HepG2 (cell line): ENCODE results near the gene FBP1. TPM values are rescaled to one million over a fixed set of nuclear protein-coding genes. Genes with fewer than 3 reads are reported as not detected.
A peak's percentile ranks its signal among the peaks of the same experiment; 100 is the strongest.

Experiments
- ATAC-seq: fragments of 200-7000 bp; cut with Tn5 transposase; 3 replicates; pipeline ENCODE4 v1.9.1; 2020; ENCODE audit warnings: mild to moderate bottlenecking, moderate library complexity
- BruUV-seq: library from RNA; stranded (reverse); fragments of 400-500 nt; replicated peaks from 2 replicates; lab custom pipeline; 2021; lab: Mats Ljungman, UMichigan
- CTCF ChIA-PET: fragments of 300-600 bp; formaldehyde crosslinking; extraction: SDS; loops from one replicate; lab custom pipeline; 2021; ENCODE audit warnings: low total read pairs, inconsistent platforms, low intra/inter-chr PET ratio; lab: Yijun Ruan, JAX
- POLR2A ChIA-PET: fragments of 350-600 bp; sonication (Branson Sonifier 250); formaldehyde crosslinking; loops from one replicate; lab custom pipeline; 2020; ENCODE audit warnings: antibody characterized with exemption, inconsistent platforms; lab: Yijun Ruan, JAX
- DNase-seq: peaks from one replicate; pipeline ENCODE4 v3.0.0-alpha.2; 2015; ENCODE audit warnings: low spot score
- FAIRE-seq: peaks from 3 replicates; lab custom pipeline; 2011; peaks lifted over from hg19 to GRCh38; lab: Jason Lieb, UNC
- H2AFZ ChIP-seq: one replicate; pipeline ENCODE4 v1.6.1; 2011; ENCODE audit warnings: low read length, inconsistent platforms
- H3K27ac ChIP-seq: fragments of 300-600 bp; 3 replicates; pipeline ENCODE4 v1.8.0; 2011; ENCODE audit warnings: mixed run types, mild to moderate bottlenecking, mixed read lengths, low read length, inconsistent platforms; ENCODE audit not compliant: insufficient read depth; ENCODE audit errors: extremely low read length
- H3K27me3 ChIP-seq, 2 experiments: fragments of 200-600 bp in 1 of 2; 2 replicates in 1 of 2; 3 replicates in 1 of 2; pipeline versions ENCODE4 v1.6.0 to v1.8.0; 2011; ENCODE audit warnings: low read length in 2 of 2, mild to moderate bottlenecking in 2 of 2, moderate library complexity in 2 of 2, inconsistent platforms in 1 of 2; ENCODE audit not compliant: insufficient read depth in 2 of 2, control insufficient read depth in 1 of 2
- H3K36me3 ChIP-seq, 2 experiments: fragments of 200-600 bp in 1 of 2; replicated peaks in 1 of 2; 2 replicates in 1 of 2; 3 replicates in 1 of 2; pipeline versions ENCODE4 v1.5.1 to v1.8.0; 2011; ENCODE audit warnings: low read length in 2 of 2, inconsistent platforms in 1 of 2; ENCODE audit not compliant: insufficient read depth in 2 of 2, control insufficient read depth in 1 of 2
- H3K4me1 ChIP-seq: 2 replicates; pipeline ENCODE4 v1.5.1; 2012; ENCODE audit warnings: low read length, inconsistent platforms; ENCODE audit not compliant: insufficient read depth
- H3K4me2 ChIP-seq: 2 replicates; pipeline ENCODE4 v1.6.0; 2011; ENCODE audit warnings: low read depth, low read length, inconsistent platforms
- H3K4me3 ChIP-seq, 3 experiments: fragments of 200-600 bp in 1 of 3; sonication (generic), shearing (Covaris generic) in 1 of 3; replicated peaks in 1 of 3; 2 replicates each; pipeline ENCODE4 v1.5.1; 2011 to 2016; ENCODE audit warnings: low read length in 3 of 3, inconsistent platforms in 2 of 3, low read depth in 2 of 3, mild to moderate bottlenecking in 2 of 3, control low read depth in 1 of 3, mixed read lengths in 1 of 3; ENCODE audit not compliant: insufficient read depth in 1 of 3
- H3K79me2 ChIP-seq: one replicate; pipeline ENCODE4 v1.6.1; 2011; ENCODE audit warnings: low read length, inconsistent platforms; ENCODE audit not compliant: insufficient read depth
- H3K9ac ChIP-seq: 2 replicates; pipeline ENCODE4 v1.6.0; 2011; ENCODE audit warnings: mild to moderate bottlenecking, low read depth, low read length, inconsistent platforms; ENCODE audit not compliant: insufficient read depth
- H3K9me3 ChIP-seq: 2 replicates; pipeline ENCODE4 v1.5.1; 2012; ENCODE audit warnings: mild to moderate bottlenecking, low read length
- H4K20me1 ChIP-seq: 2 replicates; pipeline ENCODE4 v1.6.0; 2011; ENCODE audit warnings: inconsistent platforms, mild to moderate bottlenecking, low read length, moderate library complexity; ENCODE audit not compliant: insufficient read depth
- ATF4 ChIP-seq, 2 experiments: fragments of 450-650 bp in 1 of 2; sonication (generic) in 1 of 2; formaldehyde crosslinking; IDR thresholded peaks; 2 replicates each; pipeline versions ENCODE4 v1.5.0 to v1.8.0; 2020 to 2022; ENCODE audit warnings: mild to moderate bottlenecking in 1 of 2, missing genetic modification reagents in 1 of 2
- ELF3 ChIP-seq: IDR thresholded peaks from 2 replicates; pipeline ENCODE4 v1.6.1; 2016; ENCODE audit warnings: missing genetic modification reagents, missing compliant biosample characterization
- GATA4 ChIP-seq: sonication (generic); IDR thresholded peaks from 2 replicates; pipeline ENCODE4 v1.6.1; 2016; ENCODE audit warnings: antibody characterized with exemption, low read depth, borderline replicate concordance
- GATAD2A ChIP-seq: IDR thresholded peaks from 2 replicates; pipeline ENCODE4 v1.6.1; 2016
- HMGXB4 ChIP-seq, 2 experiments: sonication (generic) in 1 of 2; formaldehyde crosslinking in 1 of 2; IDR thresholded peaks; 2 replicates each; pipeline versions ENCODE4 v1.4.0 to v1.6.1; 2018 to 2020; ENCODE audit warnings: missing genetic modification reagents in 2 of 2, borderline replicate concordance in 1 of 2, low read depth in 1 of 2, mild to moderate bottlenecking in 1 of 2, missing biosample characterization in 1 of 2
- KAT8 ChIP-seq: IDR thresholded peaks from 2 replicates; pipeline ENCODE4 v1.6.1; 2016; ENCODE audit warnings: missing genetic modification reagents, missing compliant biosample characterization
- KLF16 ChIP-seq, 2 experiments: sonication (generic) in 1 of 2; formaldehyde crosslinking in 1 of 2; IDR thresholded peaks; 2 replicates each; pipeline versions ENCODE4 v1.6.1 to v1.8.0; 2016 to 2023; ENCODE audit warnings: missing genetic modification reagents in 2 of 2, missing compliant biosample characterization in 1 of 2
- REXO4 ChIP-seq: sonication (generic); formaldehyde crosslinking; IDR thresholded peaks from 2 replicates; pipeline ENCODE4 v1.8.0; 2022; ENCODE audit warnings: missing genetic modification reagents, mild to moderate bottlenecking, borderline replicate concordance
- TFAP4 ChIP-seq: sonication (generic); IDR thresholded peaks from 2 replicates; pipeline ENCODE4 v1.6.1; 2016; ENCODE audit warnings: low read depth, borderline replicate concordance
- YEATS4 ChIP-seq: sonication (generic); formaldehyde crosslinking; IDR thresholded peaks from 2 replicates; pipeline ENCODE4 v1.4.0; 2020; ENCODE audit warnings: missing genetic modification reagents, borderline replicate concordance
- ZNF543 ChIP-seq: sonication (generic); formaldehyde crosslinking; IDR thresholded peaks from 2 replicates; pipeline ENCODE4 v1.4.0; 2020; ENCODE audit warnings: mild to moderate bottlenecking, missing genetic modification reagents
- WGBS: methylation state at CpG from one replicate; pipeline ENCODE4 v1.1.6; 2017; ENCODE audit warnings: low lambda C conversion rate; 5-methylcytosine and 5-hydroxymethylcytosine counted together
- in situ Hi-C: cut with HindIII; loops from 2 replicates; pipeline ENCODE4 v1.10.0; 2017; ENCODE audit warnings: low pct_unique_long_range_greater_than_20kb; ENCODE audit not compliant: extremely low pct_ligation_motif_present
- intact Hi-C: fragments of 100-400 bp; cut with micrococcal nuclease; formaldehyde crosslinking; loops from one replicate; pipeline ENCODE4 v1.10.0; 2022; ENCODE audit not compliant: unreplicated experiment
- polyA plus RNA-seq, 8 experiments: library from polyadenylated mRNA; depleted of rRNA in 3 of 8; stranded (reverse) in 7 of 8; unstranded in 1 of 8; fragments of >200 nt; fragmentation: Illumina TruSeq in 4 of 8; extraction: Trizol in 4 of 8; gene quantifications; 2 replicates each; pipeline versions ENCODE4 v1.2.1 to v1.2.3, GENCODE V29; 2011 to 2016; ENCODE audit warnings: low read depth in 4 of 8, missing spikeins in 1 of 8, mixed read lengths in 1 of 8; ENCODE audit not compliant: insufficient read depth in 1 of 8
- total RNA-seq, 5 experiments: library from RNA; depleted of rRNA; stranded (reverse); fragments of >200 nt; fragmentation: Illumina TruSeq; extraction: Trizol; gene quantifications; 2 replicates each; pipeline ENCODE4 v1.2.3, GENCODE V29; 2016; ENCODE audit warnings: low read depth in 1 of 5

Gene FBP1
- total and polyA plus RNA-seq, 2 of the 13 experiments (the other 11 are each of a cell fraction or from before 2014, with no cell fraction given) = 0.29 to 0.53 TPM

- CTCF ChIA-PET = no interaction called here
- no peaks in the 10 kb centered on the region for H3K9me3 ChIP-seq
Measured at GRCh38 chr9:94672811-94673487, 33.6 kb upstream of the FBP1 start.

GRCh38 chr9:94668928-94669729, 29.8 kb upstream of the FBP1 start:
- CTCF ChIA-PET = interaction anchor here (1.7 kb wide), 2 partner anchors 458 to 463 kb away, joined by 3 to 6 read pairs; no protein-coding TSS in a partner anchor
- peak; percentile 71 for DNase-seq
- H3K4me3 ChIP-seq = peak overlapping the region; percentile 59 to 92 (median 74)
- no peaks in the 10 kb centered on the region for H3K9me3 ChIP-seq
- peak; percentile 37 for FAIRE-seq
- peak; percentile 89 for ATAC-seq
- BruUV-seq = no TSS peak
- intact Hi-C loops (loop anchor here (2.0 to 5.0 kb wide), 2 partner anchors 114 to 463 kb away; partner anchors contain the start of gene PCAT7), in situ Hi-C loops (no loop called here)
- H3K4me1 ChIP-seq = peaks cover 37% of the 10 kb centered on the region
- H4K20me1 ChIP-seq = no peaks in the 10 kb centered on the region
- peak overlapping the region; percentile 88 for H3K4me2 ChIP-seq
- H3K9ac ChIP-seq = peak overlapping the region; percentile 71
- H3K79me2 ChIP-seq = no peaks in the 10 kb centered on the region
- H3K27ac ChIP-seq = peak overlapping the region; percentile 90
- H2AFZ ChIP-seq = peak overlapping the region; percentile 98
- under 1% methylated on average over 17 of the region's 17 CpGs for WGBS
- no peaks in the 10 kb centered on the region for H3K36me3 ChIP-seq
- POLR2A ChIA-PET = interaction anchor here (0.6 to 1.9 kb wide), 10 partner anchors 12 to 459 kb away, joined by 3 to 9 read pairs (median 4); partner anchors contain the start of gene PCAT7
- no peaks in the 10 kb centered on the region; a peak in 1 of 5 replicates for H3K27me3 ChIP-seq
- TF ChIP-seq KLF16 (CRISPR knock-in tag; IDR thresholded peaks at IDR 0.05) = no peak; a peak in 1 of 4 replicates
- peak; percentile 46; the same call in 1 of the 2 replicates for TF ChIP-seq GATA4
- TF ChIP-seq ELF3 (CRISPR knock-in tag) = 0 out of 2 replicates have a peak, but pooled peaks have one; percentile 16
- peak; percentile 42; the same call in 1 of the 2 replicates for TF ChIP-seq YEATS4 (CRISPR knock-in tag)
- peak; percentile 42; the same call in 1 of the 2 replicates for TF ChIP-seq GATAD2A (CRISPR knock-in tag)
- TF ChIP-seq ATF4 (CRISPR knock-in tag; IDR thresholded peaks at IDR 0.05) = 0 out of 4 replicates have a peak, but pooled peaks of 1 of the 2 experiments have one; percentile 25
- 0 out of 2 replicates have a peak, but pooled peaks have one; percentile 50 for TF ChIP-seq KAT8
- 0 out of 2 replicates have a peak, but pooled peaks have one; percentile 6 for TF ChIP-seq TFAP4
- peak; percentile 77 to 86 for TF ChIP-seq HMGXB4 (CRISPR knock-in tag; IDR thresholded peaks at IDR 0.05; ENCODE audit: borderline replicate concordance in 1 of 2, low read depth in 1 of 2)

More at GRCh38 chr9:94672811-94673487, 33.6 kb upstream of the FBP1 start:
- DNase-seq (no peak), FAIRE-seq (no peak), ATAC-seq (no peak)
- BruUV-seq = no TSS peak
- no peak overlapping the region for H2AFZ ChIP-seq
- no peak overlapping the region for H3K4me2 ChIP-seq
- no peak overlapping the region for H3K4me3 ChIP-seq
- H3K27me3 ChIP-seq = no peaks in the 10 kb centered on the region
- in situ Hi-C loops = no loop called here
- H3K4me1 ChIP-seq = peaks cover 19% of the 10 kb centered on the region
- no peaks in the 10 kb centered on the region for H3K79me2 ChIP-seq
- no peaks in the 10 kb centered on the region for H4K20me1 ChIP-seq
- H3K27ac ChIP-seq = no peak overlapping the region
- 14% methylated on average over 2 of the region's 2 CpGs for WGBS
- H3K9ac ChIP-seq = no peak overlapping the region
- H3K36me3 ChIP-seq = no peaks in the 10 kb centered on the region
- TF ChIP-seq ZNF543 (CRISPR knock-in tag) (no peak), REXO4 (CRISPR knock-in tag) (no peak)
- intact Hi-C loops = no loop called here
- POLR2A ChIA-PET = no interaction called here
